ENCODE results near the gene SAMD9. TPM values are rescaled to one million over a fixed set of nuclear protein-coding genes. Genes with fewer than 3 reads are reported as not detected.

Gene SAMD9
- polyA plus RNA-seq, 3 donors: 2.9 to 14.7 (median 7.2) TPM

DNA sequence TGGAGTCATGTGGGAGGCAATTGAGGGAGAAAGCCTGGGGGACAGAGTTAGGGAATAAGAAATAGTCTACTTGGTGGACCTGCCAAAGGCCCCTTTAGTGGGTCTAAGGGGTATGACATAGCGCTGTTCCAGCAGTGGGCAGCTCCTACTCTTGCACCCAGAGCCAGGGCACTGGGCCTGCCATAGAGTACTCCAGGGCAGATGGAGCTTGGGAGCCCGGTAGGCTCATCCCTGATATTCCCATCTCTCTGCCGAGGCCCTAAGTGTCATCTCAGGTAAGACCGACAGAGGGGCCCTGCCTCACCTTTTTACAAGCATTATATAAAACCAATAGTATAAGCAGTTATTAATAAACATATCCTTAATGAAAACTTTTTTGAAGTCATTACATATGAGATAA, 20.8 kb upstream of the SAMD9 start:
- H3K27ac Mint-ChIP-seq: no peak overlapping the region
- no peaks in the 10 kb centered on the region for H3K27me3 ChIP-seq (ENCODE audit: control insufficient read depth in 2 of 2, insufficient read depth in 2 of 2, low read length in 2 of 2)
- TF ChIP-seq, protein P1, sequence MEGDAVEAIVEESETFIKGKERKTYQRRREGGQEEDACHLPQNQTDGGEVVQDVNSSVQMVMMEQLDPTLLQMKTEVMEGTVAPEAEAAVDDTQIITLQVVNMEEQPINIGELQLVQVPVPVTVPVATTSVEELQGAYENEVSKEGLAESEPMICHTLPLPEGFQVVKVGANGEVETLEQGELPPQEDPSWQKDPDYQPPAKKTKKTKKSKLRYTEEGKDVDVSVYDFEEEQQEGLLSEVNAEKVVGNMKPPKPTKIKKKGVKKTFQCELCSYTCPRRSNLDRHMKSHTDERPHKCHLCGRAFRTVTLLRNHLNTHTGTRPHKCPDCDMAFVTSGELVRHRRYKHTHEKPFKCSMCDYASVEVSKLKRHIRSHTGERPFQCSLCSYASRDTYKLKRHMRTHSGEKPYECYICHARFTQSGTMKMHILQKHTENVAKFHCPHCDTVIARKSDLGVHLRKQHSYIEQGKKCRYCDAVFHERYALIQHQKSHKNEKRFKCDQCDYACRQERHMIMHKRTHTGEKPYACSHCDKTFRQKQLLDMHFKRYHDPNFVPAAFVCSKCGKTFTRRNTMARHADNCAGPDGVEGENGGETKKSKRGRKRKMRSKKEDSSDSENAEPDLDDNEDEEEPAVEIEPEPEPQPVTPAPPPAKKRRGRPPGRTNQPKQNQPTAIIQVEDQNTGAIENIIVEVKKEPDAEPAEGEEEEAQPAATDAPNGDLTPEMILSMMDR (IDR thresholded peaks at IDR 0.05): no peak
- H3K9me3 Mint-ChIP-seq: peaks cover 17 to 37% (median 23%) of the 10 kb centered on the region in 7 donors
- no peak overlapping the region for H3K27ac ChIP-seq (ENCODE audit: low read depth in 1 of 2, low read length in 2 of 2)
- no peaks in the 10 kb centered on the region for H3K4me1 ChIP-seq (ENCODE audit: control insufficient read depth in 1 of 2, insufficient read depth in 2 of 2, low read length in 2 of 2)
- H3K4me1 Mint-ChIP-seq: no peaks in the 10 kb centered on the region
- no peak overlapping the region for H3K4me2 ChIP-seq (replicated peaks; ENCODE audit: extremely low read depth, low read length, poor library complexity, severe bottlenecking)
- H3K36me3 Mint-ChIP-seq: peaks cover 36 to 41% of the 10 kb centered on the region in 2 donors
- H3K9ac ChIP-seq (ENCODE audit: insufficient read depth, low read length, poor library complexity, severe bottlenecking): no peak overlapping the region
- H3K4me3 Mint-ChIP-seq: no peak overlapping the region
- intact Hi-C loops (cut with micrococcal nuclease): no loop called here
- DNase-seq: no peak
- H3K79me2 ChIP-seq (ENCODE audit: insufficient read depth, low read length): no peaks in the 10 kb centered on the region
- H3K27me3 Mint-ChIP-seq (ENCODE audit: low read depth in 3 of 3): no peaks in the 10 kb centered on the region
- peaks cover 5 to 38% of the 10 kb centered on the region in 2 donors for H3K9me3 ChIP-seq (replicated peaks in 1 of 2; ENCODE audit: control insufficient read depth in 1 of 2, insufficient read depth in 1 of 2, low read length in 2 of 2)
- H3K4me3 ChIP-seq (replicated peaks in 1 of 3; ENCODE audit: low read depth in 2 of 3, low read length in 3 of 3): no peak overlapping the region
- no peaks in the 10 kb centered on the region for H4K20me1 ChIP-seq (ENCODE audit: insufficient read depth, low read length)
- no peak overlapping the region for H2AFZ ChIP-seq (ENCODE audit: insufficient read depth, low read depth, low read length, poor library complexity, severe bottlenecking)
- peaks cover 80 to 93% of the 10 kb centered on the region in 2 donors for H3K36me3 ChIP-seq (replicated peaks in 1 of 2; ENCODE audit: control insufficient read depth in 1 of 2, insufficient read depth in 2 of 2, low read length in 2 of 2)
- WGBS (ENCODE audit: insufficient coverage): 100% methylated on average over 2 of the region's 4 CpGs

DNA sequence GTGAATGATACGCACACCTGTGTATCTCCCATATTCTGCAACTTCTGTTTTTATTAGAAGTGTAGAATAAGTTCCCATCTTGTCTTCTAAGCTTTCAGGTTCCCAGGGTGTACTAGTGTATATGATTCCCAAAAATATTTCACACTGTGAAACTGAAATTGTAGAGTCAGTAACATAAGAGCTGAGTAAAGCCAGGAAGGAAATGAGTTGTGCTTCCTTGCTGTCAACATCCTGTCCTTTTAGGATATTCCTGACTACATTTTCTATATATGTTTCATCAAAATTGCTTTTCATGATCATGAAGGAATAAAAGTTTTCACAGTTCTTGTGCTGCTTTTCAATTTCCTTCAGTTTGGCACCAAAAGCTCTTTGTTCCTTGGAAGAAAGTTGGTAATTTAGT, 15.2 kb upstream of the SAMD9 start:
- Histone ChIP-seq H3K4me2 (replicated peaks; ENCODE audit: extremely low read depth, low read length, poor library complexity, severe bottlenecking) (no peak overlapping the region), H3K36me3 (replicated peaks in 1 of 2; ENCODE audit: control insufficient read depth in 1 of 2, insufficient read depth in 2 of 2, low read length in 2 of 2) (peaks cover 30 to 39% of the 10 kb centered on the region in 2 donors), H3K4me1 (ENCODE audit: control insufficient read depth in 1 of 2, insufficient read depth in 2 of 2, low read length in 2 of 2) (no peaks in the 10 kb centered on the region), H3K79me2 (ENCODE audit: insufficient read depth, low read length) (no peaks in the 10 kb centered on the region), H3K27me3 (ENCODE audit: control insufficient read depth in 2 of 2, insufficient read depth in 2 of 2, low read length in 2 of 2) (no peaks in the 10 kb centered on the region), H3K9me3 (replicated peaks in 1 of 2; ENCODE audit: control insufficient read depth in 1 of 2, insufficient read depth in 1 of 2, low read length in 2 of 2) (peaks cover 9 to 70% of the 10 kb centered on the region in 2 donors), H3K9ac (ENCODE audit: insufficient read depth, low read length, poor library complexity, severe bottlenecking) (no peak overlapping the region), H3K27ac (ENCODE audit: low read depth in 1 of 2, low read length in 2 of 2) (no peak overlapping the region), H3K4me3 (replicated peaks in 1 of 3; ENCODE audit: low read depth in 2 of 3, low read length in 3 of 3) (no peak overlapping the region), H4K20me1 (ENCODE audit: insufficient read depth, low read length) (no peaks in the 10 kb centered on the region), H2AFZ (ENCODE audit: insufficient read depth, low read depth, low read length, poor library complexity, severe bottlenecking) (no peak overlapping the region)
- Mint-ChIP-seq H3K4me1 (no peaks in the 10 kb centered on the region), H3K9me3 (peaks cover 33 to 74% (median 47%) of the 10 kb centered on the region in 7 donors), H3K27me3 (ENCODE audit: low read depth in 3 of 3) (no peaks in the 10 kb centered on the region), H3K27ac (no peak overlapping the region), H3K36me3 (peaks cover 28 to 34% of the 10 kb centered on the region in 2 donors), H3K4me3 (no peak overlapping the region)
- no CpG with 5 or more reads among the region's 1 CpG for WGBS (ENCODE audit: insufficient coverage)
- no peak for DNase-seq
- intact Hi-C loops (cut with micrococcal nuclease): no loop called here
- TF ChIP-seq, protein P1 (IDR thresholded peaks at IDR 0.05): no peak

Data from CD14-positive monocyte (primary cell).